ENCODE results near the gene TRIM40.
"Not testable (repeated sequence)": the region's sequence is repeated elsewhere in the genome, so short reads cannot be mapped to it uniquely, and the experiment has no call there.

The TRIM40 gene

GRCh38 chr6:30162265-30163089 is 26.5 kb downstream of the TRIM40 start:
- no peak for DNase-seq (ENCODE audit: low read depth in 4 of 4, low spot score in 1 of 4)

GRCh38 chr6:30163090-30163917 is 27.4 kb downstream of the TRIM40 start, which contains the start of gene TRIM15:
Gene TRIM15, plus strand, starts transcription at chr6:30163546. Its CDS starts 139 bp downstream, at chr6:30163685.
- DNase-seq (ENCODE audit: low read depth in 4 of 4, low spot score in 1 of 4): peak in 3 of 4 experiments; percentile 13 to 42 (median 27)

GRCh38 chr6:30163918-30164654 is 28.1 kb downstream of the TRIM40 start:
- no peak for DNase-seq (ENCODE audit: low read depth in 4 of 4, low spot score in 1 of 4)

- no peak for DNase-seq (ENCODE audit: low read depth in 4 of 4, low spot score in 1 of 4)
Observed at GRCh38 chr6:30164714-30165113, 28.8 kb downstream of the TRIM40 start.

- not testable (repeated sequence) for DNase-seq (ENCODE audit: low read depth in 4 of 4, low spot score in 1 of 4)
Observed at GRCh38 chr6:30165238-30165637, 29.3 kb downstream of the TRIM40 start.

- DNase-seq (ENCODE audit: low read depth in 4 of 4, low spot score in 1 of 4): no peak
Observed at GRCh38 chr6:30167101-30167500, 31.2 kb downstream of the TRIM40 start.

GRCh38 chr6:30168741-30169140 is 32.8 kb downstream of the TRIM40 start:
- no peak for DNase-seq (ENCODE audit: low read depth in 4 of 4, low spot score in 1 of 4)

- no peak for DNase-seq (ENCODE audit: low read depth in 4 of 4, low spot score in 1 of 4)
Observed at GRCh38 chr6:30169658-30170614, 34.0 kb downstream of the TRIM40 start.

GRCh38 chr6:30171677-30172471 is 35.9 kb downstream of the TRIM40 start:
- no peak for DNase-seq (ENCODE audit: low read depth in 4 of 4, low spot score in 1 of 4)

- no peak for DNase-seq (ENCODE audit: low read depth in 4 of 4, low spot score in 1 of 4)
Observed at GRCh38 chr6:30172681-30173080, 36.7 kb downstream of the TRIM40 start.

GRCh38 chr6:30175765-30176164 is 39.8 kb downstream of the TRIM40 start:
- DNase-seq (ENCODE audit: low read depth in 4 of 4, low spot score in 1 of 4): no peak

- DNase-seq (ENCODE audit: low read depth in 4 of 4, low spot score in 1 of 4): no peak
Observed at GRCh38 chr6:30178837-30179236, 42.9 kb downstream of the TRIM40 start.

- DNase-seq (ENCODE audit: low read depth in 4 of 4, low spot score in 1 of 4): no peak
Observed at GRCh38 chr6:30180145-30180544, 44.2 kb downstream of the TRIM40 start.

GRCh38 chr6:30184417-30185031 is 48.6 kb downstream of the TRIM40 start:
- no peak for DNase-seq (ENCODE audit: low read depth in 4 of 4, low spot score in 1 of 4)

GRCh38 chr6:30185846-30186484 is 50.0 kb downstream of the TRIM40 start:
- no peak for DNase-seq (ENCODE audit: low read depth in 4 of 4, low spot score in 1 of 4)

- no peak for DNase-seq (ENCODE audit: low read depth in 4 of 4, low spot score in 1 of 4)
Observed at GRCh38 chr6:30188541-30188940, 52.6 kb downstream of the TRIM40 start.

GRCh38 chr6:30192076-30192475 is 56.1 kb downstream of the TRIM40 start:
- no peak for DNase-seq (ENCODE audit: low read depth in 4 of 4, low spot score in 1 of 4)

Data from stimulated activated CD4-positive, alpha-beta T cell treated with anti-CD3 and anti-CD28 coated beads, Interleukin-1b, Interleukin-23, amount 100 ng/mL, for 24 hours (primary cell).